Stimulated activated CD4-positive, alpha-beta T cell treated with anti-CD3 and anti-CD28 coated beads, TNF-alpha, amount 100 ng/mL, for 4 hours (primary cell): ENCODE measurements around the gene ARHGAP24.

Experiments used
- DNase-seq, 3 experiments: peaks; one replicate each; pipeline ENCODE4 v3.0.0-alpha.2; 2020; ENCODE audit warnings: low read depth in 3 of 3

The ARHGAP24 gene

DNA sequence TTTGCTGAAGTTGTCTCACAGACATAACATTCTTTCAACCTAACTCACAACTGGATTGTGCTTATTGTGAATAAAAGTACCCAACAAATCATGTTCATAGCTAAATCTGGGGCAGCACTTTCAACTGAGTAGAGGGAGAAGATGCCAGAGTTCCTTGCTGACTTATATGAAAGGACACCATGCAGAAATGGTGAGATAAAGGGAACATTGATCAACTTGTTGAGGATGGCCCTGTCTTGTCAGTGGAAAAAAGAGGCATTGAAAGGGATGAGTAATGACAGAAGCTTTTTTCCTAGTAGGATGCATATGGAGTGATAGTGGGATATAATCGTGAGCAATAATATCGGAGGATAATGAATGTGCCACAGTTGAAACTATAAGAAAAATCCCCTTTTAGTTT lies 221.7 kb downstream of the ARHGAP24 start:
- no peak for DNase-seq

DNA sequence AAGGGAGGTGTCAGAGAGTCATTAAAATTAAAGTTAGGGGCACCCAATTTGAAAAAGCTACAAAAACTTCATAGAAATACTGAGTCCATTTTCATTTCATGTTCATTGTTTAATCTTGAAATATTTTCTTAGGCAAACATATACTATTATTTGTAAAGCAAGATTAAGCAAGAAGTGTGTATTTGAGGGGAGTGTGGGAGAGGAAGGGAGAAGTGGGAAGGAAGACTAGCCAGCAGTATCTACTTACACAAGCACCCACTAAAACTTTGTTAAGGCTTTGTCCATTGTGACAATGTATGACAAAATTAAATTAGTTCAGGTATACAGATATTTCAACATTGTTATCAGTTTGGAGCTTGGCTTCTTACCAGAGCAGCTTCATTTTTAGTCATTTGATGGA lies 222.9 kb downstream of the ARHGAP24 start:
- DNase-seq = no peak

DNA sequence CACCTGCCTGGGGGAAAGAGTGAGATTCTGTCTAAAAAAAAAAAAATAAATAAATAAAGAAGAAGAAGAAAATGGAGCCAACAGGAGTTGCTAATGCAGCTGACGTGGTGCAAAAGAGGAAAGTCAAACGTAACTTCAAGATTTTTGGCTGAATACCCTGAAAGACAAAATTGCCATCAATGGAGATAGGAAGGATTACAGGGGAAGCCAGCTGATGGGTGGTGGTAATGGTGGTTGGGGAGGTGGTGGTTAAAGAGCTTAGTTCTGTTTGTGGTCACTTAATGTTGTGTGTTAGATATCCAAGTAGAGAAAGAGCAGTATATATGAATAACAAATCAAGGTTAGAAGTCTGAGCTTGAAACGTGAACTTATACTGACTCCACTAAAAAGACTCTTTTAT lies 225.4 kb downstream of the ARHGAP24 start:
- no peak for DNase-seq

DNA sequence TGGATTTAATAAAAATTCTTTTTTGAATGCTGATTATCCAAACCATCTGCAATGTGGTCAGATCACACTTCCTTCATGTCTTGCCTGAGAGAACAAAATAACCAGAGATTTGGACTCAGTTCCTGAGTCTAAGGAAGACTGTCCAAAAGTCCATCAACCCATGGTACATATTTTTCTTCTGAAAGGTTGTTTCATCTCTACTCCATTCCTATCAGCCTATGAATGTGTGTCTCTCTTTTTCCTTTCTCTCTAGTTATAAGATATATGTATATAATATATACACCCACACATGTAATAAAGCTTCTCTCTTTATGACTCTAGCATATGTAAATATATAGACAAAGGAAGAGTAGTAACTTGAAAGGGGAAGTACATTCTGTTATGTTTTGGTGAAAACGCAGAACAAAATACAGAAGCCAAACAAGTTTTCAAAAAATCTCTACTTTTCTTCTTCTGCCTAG lies 226.9 kb downstream of the ARHGAP24 start:
- DNase-seq = no peak

DNA sequence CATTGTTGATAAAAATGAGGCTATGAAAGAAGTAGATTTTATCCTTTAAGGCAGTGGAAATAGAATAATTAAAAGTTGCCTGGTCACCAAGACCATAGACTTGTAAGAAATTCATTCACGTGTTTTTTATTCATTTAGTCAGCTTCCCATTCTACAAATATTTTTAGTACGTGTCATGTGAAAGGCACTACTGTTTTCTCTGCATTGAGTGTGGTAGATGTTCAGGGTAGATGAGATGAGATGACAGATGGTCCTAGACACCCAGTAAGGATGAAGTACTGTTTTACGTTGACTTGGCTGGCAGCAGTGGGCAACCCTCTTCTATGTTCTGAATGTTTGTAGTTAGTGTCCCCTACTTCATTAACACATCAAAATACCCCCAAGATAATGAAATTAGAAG lies 228.1 kb downstream of the ARHGAP24 start:
- DNase-seq = no peak

DNA sequence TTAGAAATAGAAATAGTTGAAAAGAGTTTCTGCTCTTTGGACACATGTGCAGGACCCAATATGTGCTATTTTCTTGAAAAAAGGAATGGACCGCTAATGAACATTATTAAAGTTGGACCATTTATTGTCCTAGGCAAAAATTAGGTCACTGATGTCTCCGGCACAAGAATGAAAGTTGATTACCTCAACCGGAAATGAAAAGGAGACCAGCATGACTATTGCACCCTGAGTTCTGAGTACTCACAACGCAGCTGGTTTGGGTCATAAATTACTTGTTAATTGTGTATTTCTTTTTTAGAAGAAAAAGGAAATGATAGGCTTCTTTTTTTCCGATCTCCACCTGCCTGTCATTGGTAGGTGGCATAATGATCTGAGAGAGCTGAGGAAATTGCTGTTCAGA lies 232.7 kb downstream of the ARHGAP24 start:
- no peak for DNase-seq

DNA sequence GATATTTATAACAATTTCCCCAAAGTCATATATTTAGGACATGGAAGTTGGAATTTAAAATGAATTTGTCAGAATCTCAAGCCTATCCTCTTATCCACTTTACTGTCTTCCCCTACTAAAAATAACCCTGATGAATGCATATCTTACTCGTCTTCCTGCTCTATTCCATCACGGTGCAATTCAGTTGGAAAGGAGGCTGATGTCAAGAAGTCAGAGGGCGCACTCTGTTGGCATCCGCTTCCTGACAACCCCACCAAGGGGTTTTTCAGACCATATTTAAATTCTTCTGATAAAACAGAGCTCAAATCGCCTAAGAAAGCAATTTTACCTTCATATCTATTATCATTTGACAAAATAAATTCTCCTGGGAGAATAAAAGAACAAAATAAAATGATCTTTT lies 233.5 kb downstream of the ARHGAP24 start:
- DNase-seq = no peak

DNA sequence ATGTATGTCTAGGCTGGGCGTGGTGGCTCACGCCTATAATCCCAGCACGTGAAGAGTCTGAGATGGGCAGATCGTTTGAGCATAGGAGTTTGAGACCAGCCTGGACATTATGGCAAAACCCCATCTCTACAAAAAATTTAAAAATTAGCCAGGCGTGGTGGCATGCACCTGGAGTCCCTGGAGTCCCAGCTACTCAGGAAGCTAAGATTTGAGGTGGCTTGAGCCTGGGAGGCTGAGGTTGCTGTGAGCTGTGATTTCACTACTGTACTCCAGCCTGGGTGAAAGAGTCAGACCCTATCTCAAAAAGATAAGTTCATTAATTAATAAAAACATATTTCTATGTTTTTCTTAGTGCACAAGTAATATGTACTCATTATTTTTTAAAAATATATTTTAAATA lies 238.1 kb downstream of the ARHGAP24 start:
- DNase-seq = no peak

DNA sequence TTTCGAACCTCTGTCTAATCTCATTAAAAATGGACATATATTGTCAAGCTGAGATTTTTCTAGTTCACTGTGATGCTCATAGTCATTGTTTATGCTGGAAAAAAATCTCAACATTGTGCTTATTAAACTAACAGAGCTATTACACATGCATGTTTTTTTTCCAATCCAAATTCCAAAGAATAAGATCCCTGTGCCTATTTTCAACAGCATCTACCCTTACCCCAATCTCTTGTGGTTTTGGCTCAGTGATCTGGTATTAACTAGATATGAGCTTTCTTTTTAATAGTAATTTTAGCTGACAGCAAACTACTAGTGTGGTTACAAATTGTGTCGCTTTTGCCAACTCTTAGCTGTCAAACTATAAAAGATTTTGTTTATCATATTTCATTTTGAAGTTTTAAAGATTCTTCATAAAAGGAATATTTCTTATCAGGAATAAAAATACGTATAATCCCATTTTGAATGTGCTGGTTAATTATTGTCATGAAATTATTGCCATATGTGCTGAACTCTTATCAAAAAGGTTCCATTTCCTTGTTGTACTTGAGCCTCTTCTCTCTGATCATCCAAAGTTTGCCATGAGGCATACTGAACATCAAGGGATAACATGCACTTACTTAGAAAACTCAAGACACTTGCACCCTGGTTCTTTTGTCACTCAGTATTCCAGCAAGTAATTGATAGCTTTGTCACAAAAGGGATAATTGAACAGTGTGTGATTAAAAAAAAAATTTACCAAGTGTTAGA lies 241.2 kb downstream of the ARHGAP24 start:
- DNase-seq = no peak

DNA sequence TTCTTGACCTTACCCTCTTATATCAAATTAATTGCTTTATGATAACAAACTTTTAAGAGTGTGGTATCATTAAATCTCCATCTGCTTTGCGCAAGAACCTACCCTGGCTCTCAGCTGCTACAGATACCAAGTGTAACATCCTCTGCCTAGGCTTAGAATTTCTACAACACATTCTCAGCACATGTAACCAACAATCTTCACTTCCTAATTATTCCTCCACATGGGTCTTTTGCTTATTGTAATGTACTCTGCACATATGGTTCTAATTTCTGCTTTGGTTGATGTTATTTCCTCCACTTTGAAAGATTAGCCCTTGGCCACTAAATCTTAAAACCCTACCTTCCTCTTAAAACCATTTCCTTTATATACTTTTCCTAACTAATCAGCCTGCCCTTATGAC lies 242.4 kb downstream of the ARHGAP24 start:
- DNase-seq = no peak

DNA sequence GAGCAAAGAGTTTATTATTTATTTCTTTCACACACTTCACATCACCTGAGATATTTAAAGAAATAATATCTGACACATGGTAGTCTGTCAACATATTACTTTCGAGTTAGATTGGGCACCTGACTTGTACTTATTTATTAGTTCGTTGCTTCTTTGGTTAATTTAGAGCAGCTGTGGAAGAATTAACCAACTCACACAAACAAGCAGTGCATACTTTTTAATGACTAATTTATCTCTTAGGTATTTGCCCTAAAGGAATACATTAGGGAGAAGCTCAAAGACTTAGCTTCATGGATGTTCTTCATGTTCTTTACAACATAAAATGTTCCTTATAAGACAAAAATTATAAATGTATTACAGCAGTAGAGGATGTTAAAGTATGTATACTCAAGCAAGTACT lies 242.9 kb downstream of the ARHGAP24 start:
- DNase-seq = no peak

DNA sequence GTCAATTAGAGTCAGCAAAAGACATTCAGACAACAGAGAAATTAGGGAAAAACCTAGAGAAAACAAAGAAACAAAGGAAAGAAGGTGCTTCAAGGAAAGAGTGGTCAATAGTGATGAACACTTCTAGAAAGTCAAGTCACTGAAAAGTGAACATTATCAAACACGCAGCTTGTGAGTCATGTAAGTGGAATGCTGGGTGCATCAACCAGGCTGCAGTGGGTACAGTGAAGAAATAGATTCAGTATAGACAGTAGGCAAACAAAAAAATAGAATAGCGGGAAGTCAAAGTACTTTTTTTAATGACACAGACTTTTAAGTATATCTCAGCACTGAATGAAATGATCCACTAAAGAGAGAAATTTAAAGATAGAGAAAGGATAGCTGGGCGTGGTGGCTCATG lies 245.8 kb downstream of the ARHGAP24 start:
- no peak for DNase-seq

DNA sequence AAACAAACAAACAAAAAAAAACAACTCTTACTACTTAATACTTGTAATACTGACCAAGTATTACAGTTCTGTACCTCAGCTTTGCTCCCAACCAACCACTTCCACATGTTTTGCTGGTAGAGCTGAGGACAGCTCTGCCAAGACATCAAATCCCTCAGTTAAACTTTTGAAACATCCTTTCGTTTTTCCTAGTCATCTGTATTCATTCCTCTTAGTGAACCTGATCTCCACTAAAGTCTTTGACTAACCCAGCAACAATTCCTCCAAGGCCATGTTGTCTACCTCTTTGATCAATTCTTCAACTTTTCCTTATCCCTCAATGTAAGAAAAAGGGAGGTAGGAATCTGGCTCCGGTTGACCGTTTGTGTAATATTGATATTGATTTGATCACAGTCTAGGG lies 247.5 kb downstream of the ARHGAP24 start:
- no peak for DNase-seq

DNA sequence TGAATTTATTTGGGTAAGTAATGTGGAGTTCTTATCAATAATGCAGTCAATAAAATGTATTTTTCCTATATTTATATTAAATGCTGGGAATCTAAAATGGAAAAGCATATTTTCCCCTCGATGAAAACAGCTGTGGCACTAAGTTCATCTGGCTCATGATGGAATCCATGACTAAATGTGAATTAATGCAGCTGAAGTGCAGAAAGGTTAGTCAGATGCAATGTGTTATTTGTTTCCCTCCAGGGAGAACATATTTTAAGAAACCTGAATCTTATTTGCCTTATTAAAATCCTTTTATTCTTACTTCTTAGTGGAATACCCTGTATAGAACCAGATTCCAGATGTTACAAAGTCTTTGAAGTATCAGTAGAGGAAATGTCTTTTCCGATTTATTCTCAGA lies 247.9 kb downstream of the ARHGAP24 start:
- DNase-seq = no peak

DNA sequence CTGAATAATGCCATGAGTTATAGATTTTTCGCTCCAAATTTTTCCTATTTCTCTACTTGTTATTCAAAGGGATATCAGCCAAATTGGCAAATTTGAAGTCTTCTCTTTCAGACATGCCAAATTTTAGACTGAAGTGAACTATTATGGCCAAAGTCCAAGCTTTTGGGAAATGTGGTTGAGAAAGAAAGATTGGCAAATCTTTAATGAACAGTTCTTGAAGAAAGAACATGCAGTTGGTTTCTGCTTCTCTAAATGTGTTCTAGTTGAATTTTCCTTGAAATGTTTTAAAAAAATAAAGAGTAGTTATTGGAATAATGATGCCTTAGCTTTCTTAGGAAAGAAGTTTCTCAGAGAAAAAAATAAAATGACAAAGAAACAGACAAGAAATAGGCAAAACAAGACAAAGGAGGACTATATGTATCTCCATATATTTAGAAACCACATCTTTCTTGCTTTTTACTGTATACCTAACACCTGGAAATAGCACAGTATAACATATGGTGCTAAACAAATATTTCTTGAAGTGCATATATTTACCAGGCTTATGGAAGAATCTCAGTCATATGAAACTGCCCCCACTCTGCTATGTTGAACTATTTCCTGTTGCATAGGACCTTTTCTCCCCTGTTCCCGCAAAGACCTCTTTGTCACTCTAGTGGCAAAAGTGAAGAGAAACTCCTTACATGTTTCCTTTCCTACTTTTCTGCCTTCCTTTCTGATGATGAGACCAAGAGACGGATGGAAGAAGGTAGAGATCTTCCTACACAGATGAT lies 250.0 kb downstream of the ARHGAP24 start:
- DNase-seq = no peak

DNA sequence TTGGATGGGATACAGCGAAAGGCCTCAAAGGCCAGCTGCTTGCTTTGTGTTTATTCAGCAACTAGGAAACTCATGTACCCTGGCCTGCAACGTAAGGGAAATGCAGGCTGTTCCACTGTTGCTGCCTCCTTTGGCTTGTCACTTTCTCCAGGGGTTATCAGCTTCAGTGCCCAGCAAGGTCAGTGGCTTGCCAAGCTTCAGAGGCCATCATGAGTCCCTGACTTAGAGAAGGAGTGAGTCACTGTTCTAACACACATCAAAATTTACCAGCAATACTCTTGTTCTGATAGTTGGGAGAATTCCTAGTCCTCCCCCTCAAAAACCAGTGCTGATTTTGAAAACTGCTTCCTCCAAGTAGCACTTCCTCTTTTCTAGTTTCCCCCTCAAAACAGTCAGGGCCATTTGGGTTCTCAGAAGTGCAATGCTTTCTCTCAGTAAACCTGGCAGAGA lies 250.8 kb downstream of the ARHGAP24 start:
- DNase-seq = no peak

DNA sequence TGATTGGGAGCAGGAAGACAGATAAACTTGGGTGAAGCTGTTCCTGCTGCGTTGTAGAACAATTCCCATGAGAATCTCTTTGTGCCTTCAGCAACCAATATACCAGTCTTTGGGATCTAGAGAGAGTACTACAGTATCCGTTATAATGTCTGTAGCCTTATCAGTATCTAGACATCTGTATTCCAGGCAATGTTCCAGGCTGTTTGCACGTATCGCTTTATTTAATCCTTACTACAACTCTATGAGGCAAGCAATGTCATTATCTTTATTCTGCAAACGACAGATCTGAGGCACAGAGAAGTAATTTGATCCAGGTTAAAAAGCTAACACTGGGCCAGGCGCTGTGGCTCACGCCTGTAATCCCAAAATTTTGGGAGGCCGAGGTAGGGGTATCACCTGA lies 251.6 kb downstream of the ARHGAP24 start:
- no peak for DNase-seq

DNA sequence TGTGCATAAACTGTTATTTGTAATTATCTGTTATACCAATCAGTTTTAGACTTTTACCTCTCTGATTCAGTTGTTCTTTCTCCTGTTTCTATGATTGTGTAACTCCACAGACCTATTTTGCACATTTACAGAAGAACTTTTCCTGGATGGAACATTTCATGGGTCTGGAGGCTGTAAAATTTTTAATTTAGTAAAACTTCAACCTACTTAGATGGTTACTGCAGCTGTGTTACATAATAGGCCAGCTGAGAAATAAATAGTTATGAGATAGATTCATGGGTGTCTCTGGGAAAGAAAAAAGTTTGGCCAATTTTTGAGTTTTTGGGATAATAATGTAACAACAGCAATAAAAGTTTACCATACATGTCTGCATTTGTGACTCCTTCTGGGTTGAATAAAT lies 253.5 kb downstream of the ARHGAP24 start:
- DNase-seq = no peak

DNA sequence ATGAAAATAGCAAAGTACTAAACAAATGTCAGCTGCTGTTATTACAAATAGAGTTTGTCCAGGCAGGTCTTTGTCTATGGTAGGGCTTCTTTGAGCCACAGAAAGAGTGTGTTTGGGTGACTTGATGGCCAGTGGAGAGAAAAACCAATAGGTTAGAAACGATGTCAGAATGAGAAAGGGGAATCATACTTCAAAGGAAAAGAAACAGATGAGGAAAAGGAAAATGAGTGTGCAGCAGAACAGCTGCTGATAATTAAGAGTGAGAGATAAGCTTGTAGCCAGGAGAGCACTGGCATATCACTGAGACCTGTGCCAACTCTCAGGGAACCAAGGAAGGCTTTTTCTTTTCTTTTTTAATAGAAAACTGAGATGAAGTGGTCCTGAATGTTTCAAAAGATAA lies 257.2 kb downstream of the ARHGAP24 start:
- no peak for DNase-seq

DNA sequence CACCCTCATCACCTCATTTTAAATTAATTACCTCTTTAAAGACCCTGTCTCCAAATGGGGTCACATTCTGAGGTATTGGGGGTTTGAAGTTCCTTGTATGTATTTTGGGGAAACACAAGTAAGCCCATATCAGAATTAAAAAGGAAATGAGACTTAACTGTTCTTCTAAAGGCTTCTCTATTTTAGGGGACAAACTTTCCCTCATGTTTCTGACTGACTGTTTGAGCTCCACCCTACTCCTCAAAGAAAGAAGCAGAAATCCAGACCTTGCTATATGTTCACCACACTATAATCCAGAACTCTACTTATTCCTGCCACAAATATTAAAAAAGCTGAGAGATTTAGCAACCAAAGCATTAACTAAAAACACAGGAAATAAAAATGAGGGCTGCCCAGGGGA lies 258.8 kb downstream of the ARHGAP24 start:
- no peak for DNase-seq

DNA sequence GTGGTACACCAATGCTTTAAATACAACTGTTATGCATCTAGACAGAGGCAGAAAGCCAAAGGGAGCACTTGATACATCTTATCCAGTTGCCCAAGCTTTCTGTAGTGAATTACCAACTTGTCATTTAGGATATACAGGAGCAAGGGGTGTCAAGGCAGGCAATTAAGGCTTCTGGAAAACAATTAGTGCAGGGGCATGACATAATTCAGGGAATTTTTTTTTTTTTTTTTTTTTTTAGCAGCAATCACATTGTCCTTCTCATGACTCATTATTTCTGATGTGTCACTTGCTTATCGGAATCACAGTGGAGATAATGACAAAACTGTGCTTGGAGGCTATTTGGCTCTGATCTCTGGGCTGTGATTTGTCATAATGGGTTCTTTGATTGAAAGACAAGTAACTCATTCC lies 259.5 kb downstream of the ARHGAP24 start:
- no peak for DNase-seq

DNA sequence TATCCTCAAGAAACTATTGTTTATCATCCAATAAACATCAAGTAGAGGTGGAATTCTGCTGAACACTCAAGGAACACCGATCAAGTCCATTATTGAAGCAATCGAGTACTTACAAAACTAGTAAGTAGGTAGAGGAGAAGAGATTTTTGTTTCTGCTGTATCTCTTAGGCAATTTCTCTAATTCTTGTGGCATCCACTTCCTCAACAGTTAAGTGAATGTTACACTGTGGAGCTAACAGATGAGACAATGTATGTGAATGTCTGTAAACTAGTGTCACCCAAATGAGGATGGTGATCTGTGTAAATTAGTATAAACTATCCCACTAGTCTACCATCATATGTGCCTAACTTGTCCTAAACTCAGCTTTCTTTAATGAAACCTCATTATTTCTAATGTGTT lies 261.6 kb downstream of the ARHGAP24 start:
- DNase-seq = no peak

DNA sequence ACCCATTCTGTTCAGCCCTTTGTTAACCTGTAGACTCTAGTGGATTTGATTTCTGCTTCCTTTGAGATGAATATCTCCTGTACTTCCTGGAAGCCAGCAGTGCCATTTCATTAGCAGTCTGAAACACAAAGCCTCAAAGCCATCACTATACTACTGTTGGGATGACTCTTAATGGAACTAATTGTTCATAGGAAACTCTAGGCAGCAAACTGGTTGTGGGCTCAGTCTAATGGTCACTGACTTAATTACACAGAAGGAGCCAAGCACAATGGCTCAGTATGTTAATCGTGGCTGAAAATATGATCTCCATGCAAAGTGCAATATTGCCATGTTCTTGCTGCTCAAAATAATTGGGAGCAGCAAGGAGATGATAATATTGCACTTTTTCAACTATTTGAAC lies 262.3 kb downstream of the ARHGAP24 start:
- no peak for DNase-seq
